Memory B cell (primary cell): Measurements from ENCODE around the gene DPP4.

Experiments used
- ATAC-seq: fragments of 150-1000 bp; cut with Tn5 transposase; 2 replicates; pipeline ENCODE4 v1.10.0; 2021; ENCODE audit warnings: low read depth, mild to moderate bottlenecking, moderate library complexity
- DNase-seq, 2 donors: peaks; one replicate each; pipeline ENCODE4 v3.0.0; 2022; ENCODE audit warnings: low spot score in 2 of 2
- H3K27ac Mint-ChIP-seq: one replicate; pipeline ENCODE4 v1.8.0; 2022; ENCODE audit warnings: mild to moderate bottlenecking, moderate library complexity, mixed read lengths
- H3K27me3 Mint-ChIP-seq: one replicate; pipeline ENCODE4 v1.8.0; 2022; ENCODE audit warnings: mixed read lengths
- H3K36me3 Mint-ChIP-seq: one replicate; pipeline ENCODE4 v1.8.0; 2022; ENCODE audit warnings: mild to moderate bottlenecking, mixed read lengths
- H3K4me1 Mint-ChIP-seq: one replicate; pipeline ENCODE4 v1.8.0; 2022; ENCODE audit warnings: mixed read lengths
- H3K4me3 Mint-ChIP-seq: one replicate; pipeline ENCODE4 v1.8.0; 2022; ENCODE audit warnings: mild to moderate bottlenecking, moderate library complexity, mixed read lengths
- H3K9me3 Mint-ChIP-seq: one replicate; pipeline ENCODE4 v1.8.0; 2022; ENCODE audit warnings: mixed read lengths

The DPP4 gene

GRCh38 chr2:162029287-162029901 lies 44.6 kb downstream of the DPP4 start:
- no peak overlapping the region for H3K4me3 Mint-ChIP-seq

GRCh38 chr2:162028511-162028910 lies 45.5 kb downstream of the DPP4 start:
- Mint-ChIP-seq H3K27me3 (peaks cover 8% of the 10 kb centered on the region), H3K4me1 (no peaks in the 10 kb centered on the region), H3K4me3 (no peak overlapping the region), H3K27ac (no peak overlapping the region), H3K36me3 (no peaks in the 10 kb centered on the region), H3K9me3 (no peaks in the 10 kb centered on the region)
- DNase-seq (no peak), ATAC-seq (no peak)

More at GRCh38 chr2:162029287-162029901, 44.6 kb downstream of the DPP4 start:
- DNase-seq (no peak), ATAC-seq (no peak)
- Mint-ChIP-seq H3K4me1 (no peaks in the 10 kb centered on the region), H3K36me3 (no peaks in the 10 kb centered on the region), H3K27ac (no peak overlapping the region), H3K27me3 (peaks cover 6% of the 10 kb centered on the region), H3K9me3 (no peaks in the 10 kb centered on the region)

- Mint-ChIP-seq H3K27me3 (peaks cover 7% of the 10 kb centered on the region), H3K9me3 (no peaks in the 10 kb centered on the region), H3K36me3 (no peaks in the 10 kb centered on the region), H3K27ac (no peak overlapping the region), H3K4me3 (no peak overlapping the region), H3K4me1 (no peaks in the 10 kb centered on the region)
- ATAC-seq (no peak), DNase-seq (no peak)
Measured at GRCh38 chr2:162025121-162025911, 48.7 kb downstream of the DPP4 start.

GRCh38 chr2:162022290-162022945 lies 51.6 kb downstream of the DPP4 start:
- H3K9me3 Mint-ChIP-seq, result no peaks in the 10 kb centered on the region
- H3K27me3 Mint-ChIP-seq, result peaks cover 9% of the 10 kb centered on the region
- DNase-seq (no peak), ATAC-seq (no peak)
- H3K4me3 Mint-ChIP-seq, result no peak overlapping the region
- H3K4me1 Mint-ChIP-seq, result no peaks in the 10 kb centered on the region
- H3K27ac Mint-ChIP-seq, result no peak overlapping the region
- H3K36me3 Mint-ChIP-seq, result no peaks in the 10 kb centered on the region

GRCh38 chr2:162021516-162022058 lies 52.4 kb downstream of the DPP4 start:
- Mint-ChIP-seq H3K36me3 (no peaks in the 10 kb centered on the region), H3K4me1 (no peaks in the 10 kb centered on the region), H3K4me3 (no peak overlapping the region), H3K9me3 (no peaks in the 10 kb centered on the region), H3K27me3 (peaks cover 9% of the 10 kb centered on the region), H3K27ac (no peak overlapping the region)
- DNase-seq (no peak), ATAC-seq (no peak)

- Mint-ChIP-seq H3K9me3 (no peaks in the 10 kb centered on the region), H3K4me1 (peaks cover 4% of the 10 kb centered on the region), H3K4me3 (no peak overlapping the region), H3K27ac (no peak overlapping the region), H3K27me3 (peaks cover 5% of the 10 kb centered on the region), H3K36me3 (no peaks in the 10 kb centered on the region)
- ATAC-seq, result no peak
- no peak for DNase-seq
Measured at GRCh38 chr2:162018530-162018929, 55.5 kb downstream of the DPP4 start.

- Mint-ChIP-seq H3K9me3 (no peaks in the 10 kb centered on the region), H3K27me3 (peaks cover 3% of the 10 kb centered on the region), H3K36me3 (no peaks in the 10 kb centered on the region), H3K4me1 (peaks cover 11% of the 10 kb centered on the region), H3K27ac (no peak overlapping the region), H3K4me3 (no peak overlapping the region)
- DNase-seq, result no peak
- no peak for ATAC-seq
Measured at GRCh38 chr2:162017233-162017632, 56.8 kb downstream of the DPP4 start.

GRCh38 chr2:162016080-162016479 lies 57.9 kb downstream of the DPP4 start:
- H3K36me3 Mint-ChIP-seq, result no peaks in the 10 kb centered on the region

GRCh38 chr2:162014751-162015150 lies 59.3 kb downstream of the DPP4 start:
- no peak for DNase-seq
- Mint-ChIP-seq H3K27me3 (peaks cover 3% of the 10 kb centered on the region), H3K4me3 (no peak overlapping the region), H3K27ac (no peak overlapping the region), H3K4me1 (peaks cover 14% of the 10 kb centered on the region), H3K36me3 (no peaks in the 10 kb centered on the region), H3K9me3 (no peaks in the 10 kb centered on the region)
- no peak for ATAC-seq

More at GRCh38 chr2:162016080-162016479, 57.9 kb downstream of the DPP4 start:
- H3K4me1 Mint-ChIP-seq, result peaks cover 14% of the 10 kb centered on the region
- no peak overlapping the region for H3K4me3 Mint-ChIP-seq
- H3K9me3 Mint-ChIP-seq, result no peaks in the 10 kb centered on the region
- ATAC-seq (no peak), DNase-seq (no peak)
- peaks cover 3% of the 10 kb centered on the region for H3K27me3 Mint-ChIP-seq
- no peak overlapping the region for H3K27ac Mint-ChIP-seq

- no peaks in the 10 kb centered on the region for H3K36me3 Mint-ChIP-seq
- ATAC-seq (peak; percentile 32), DNase-seq (no peak)
- no peaks in the 10 kb centered on the region for H3K9me3 Mint-ChIP-seq
- peak overlapping the region; percentile 4 for H3K4me3 Mint-ChIP-seq
- peak overlapping the region; percentile 52 for H3K27ac Mint-ChIP-seq
- H3K27me3 Mint-ChIP-seq, result peaks cover 3% of the 10 kb centered on the region
- peaks cover 14% of the 10 kb centered on the region for H3K4me1 Mint-ChIP-seq
Measured at GRCh38 chr2:162013514-162014475, 60.2 kb downstream of the DPP4 start.

GRCh38 chr2:162012565-162013058 lies 61.4 kb downstream of the DPP4 start:
- Mint-ChIP-seq H3K4me1 (peaks cover 14% of the 10 kb centered on the region), H3K9me3 (no peaks in the 10 kb centered on the region), H3K27me3 (peaks cover 1% of the 10 kb centered on the region), H3K36me3 (no peaks in the 10 kb centered on the region), H3K27ac (no peak overlapping the region), H3K4me3 (no peak overlapping the region)
- no peak for DNase-seq
- ATAC-seq, result no peak

- no peaks in the 10 kb centered on the region for H3K36me3 Mint-ChIP-seq
Measured at GRCh38 chr2:162011706-162012564, 62.1 kb downstream of the DPP4 start.

More at GRCh38 chr2:162011706-162012564, 62.1 kb downstream of the DPP4 start:
- Mint-ChIP-seq H3K27ac (no peak overlapping the region), H3K9me3 (no peaks in the 10 kb centered on the region), H3K27me3 (no peaks in the 10 kb centered on the region), H3K4me3 (no peak overlapping the region), H3K4me1 (peaks cover 14% of the 10 kb centered on the region)
- peak; percentile 34 for ATAC-seq
- DNase-seq, result no peak
